GM19395 (cell line): ENCODE results near the gene SEZ6.
"Not testable (repeated sequence)": the region's sequence is repeated elsewhere in the genome, so short reads cannot be mapped to it uniquely, and the experiment has no call there.

ENCODE experiments used
- ATAC-seq: cut with Tn5 transposase; IDR thresholded peaks from one replicate; pipeline ENCODE4 v1.9.1; 2021; ENCODE audit warnings: mild to moderate bottlenecking, moderate library complexity; ENCODE audit not compliant: unreplicated experiment

Gene SEZ6

GRCh38 chr17:28941251-28941650 lies 64.6 kb downstream of the SEZ6 start:
- ATAC-seq = no peak

- ATAC-seq = no peak
Observed at GRCh38 chr17:28940675-28941074, 65.2 kb downstream of the SEZ6 start.

GRCh38 chr17:28940142-28940541 lies 65.7 kb downstream of the SEZ6 start:
- no peak for ATAC-seq

GRCh38 chr17:28938552-28938951 lies 67.3 kb downstream of the SEZ6 start:
- ATAC-seq = no peak

GRCh38 chr17:28937044-28937729 lies 68.6 kb downstream of the SEZ6 start:
- ATAC-seq = no peak

GRCh38 chr17:28935744-28936460 lies 69.9 kb downstream of the SEZ6 start:
- no peak for ATAC-seq

- not testable (repeated sequence) for ATAC-seq
Observed at GRCh38 chr17:28934508-28934907, 71.3 kb downstream of the SEZ6 start.

GRCh38 chr17:28929787-28930186 lies 76.0 kb downstream of the SEZ6 start:
- ATAC-seq = no peak

- ATAC-seq = no peak
Observed at GRCh38 chr17:28928061-28928460, 77.8 kb downstream of the SEZ6 start.

- no peak for ATAC-seq
Observed at GRCh38 chr17:28926786-28927185, 79.0 kb downstream of the SEZ6 start.

GRCh38 chr17:28926366-28926765 lies 79.5 kb downstream of the SEZ6 start:
- no peak for ATAC-seq

GRCh38 chr17:28925912-28926365 lies 79.9 kb downstream of the SEZ6 start:
- ATAC-seq = no peak

- no peak for ATAC-seq
Observed at GRCh38 chr17:28920201-28920600, 85.6 kb downstream of the SEZ6 start.

- no peak for ATAC-seq
Observed at GRCh38 chr17:28918295-28918694, 87.5 kb downstream of the SEZ6 start.

GRCh38 chr17:28917465-28917864 lies 88.4 kb downstream of the SEZ6 start:
- no peak for ATAC-seq

GRCh38 chr17:28917029-28917428 lies 88.8 kb downstream of the SEZ6 start:
- no peak for ATAC-seq

- no peak for ATAC-seq
Observed at GRCh38 chr17:28916302-28916934, 89.4 kb downstream of the SEZ6 start.

- ATAC-seq = no peak
Observed at GRCh38 chr17:28912938-28913333, 92.9 kb downstream of the SEZ6 start.

- no peak for ATAC-seq
Observed at GRCh38 chr17:28912281-28912937, 93.4 kb downstream of the SEZ6 start.

GRCh38 chr17:28911411-28912045 lies 94.3 kb downstream of the SEZ6 start:
- no peak for ATAC-seq

- no peak for ATAC-seq
Observed at GRCh38 chr17:28910534-28910933, 95.3 kb downstream of the SEZ6 start.
